Neural progenitor cell (in vitro differentiated cells): ENCODE data around the gene LRIT1. TPM values are rescaled to one million over a fixed set of nuclear protein-coding genes. Genes with fewer than 3 reads are reported as not detected.

Experiments used
- DNase-seq: peaks from one replicate; pipeline ENCODE4 v3.0.0-alpha.2; 2016; ENCODE audit warnings: low spot score
- H2AFZ ChIP-seq: fragments of 200-600 bp; sonication (generic); replicated peaks from 2 replicates; pipeline ENCODE4 v1.6.1; 2016; ENCODE audit warnings: antibody characterized with exemption
- H3F3A ChIP-seq: fragments of 200-600 bp; sonication (generic); 2 replicates; pipeline ENCODE4 v1.6.1; 2016; ENCODE audit warnings: antibody characterized with exemption, low read depth
- H3K27ac ChIP-seq: fragments of 200-600 bp; sonication (generic); 2 replicates; pipeline ENCODE4 v1.5.1; 2016; ENCODE audit warnings: mild to moderate bottlenecking
- H3K27me3 ChIP-seq: fragments of 200-600 bp; sonication (generic); 2 replicates; pipeline ENCODE4 v1.6.1; 2016; ENCODE audit warnings: mild to moderate bottlenecking, moderate library complexity
- H3K36me3 ChIP-seq: fragments of 200-600 bp; sonication (generic); 2 replicates; pipeline ENCODE4 v1.5.1; 2016
- H3K4me1 ChIP-seq: fragments of 200-600 bp; sonication (generic); 2 replicates; pipeline ENCODE4 v1.6.1; 2016; ENCODE audit warnings: mixed run types
- H3K4me2 ChIP-seq: fragments of 200-600 bp; sonication (generic); 2 replicates; pipeline ENCODE4 v1.6.1; 2016
- H3K4me3 ChIP-seq: fragments of 200-600 bp; sonication (generic); 2 replicates; pipeline ENCODE4 v1.5.1; 2016
- H3K79me2 ChIP-seq: fragments of 200-600 bp; sonication (generic); 2 replicates; pipeline ENCODE4 v1.6.1; 2016; ENCODE audit warnings: low read depth
- H3K9ac ChIP-seq: fragments of 200-600 bp; sonication (generic); 2 replicates; pipeline ENCODE4 v1.6.1; 2016
- H3K9me3 ChIP-seq: fragments of 200-600 bp; sonication (generic); 2 replicates; pipeline ENCODE4 v1.5.1; 2016; ENCODE audit warnings: low read depth
- H4K20me1 ChIP-seq: fragments of 200-600 bp; sonication (generic); 2 replicates; pipeline ENCODE4 v1.6.1; 2016; ENCODE audit warnings: low read depth
- H3K27ac Mint-ChIP-seq: 3 replicates; pipeline ENCODE4 v1.8.0; 2021; ENCODE audit warnings: mixed read lengths
- H3K27me3 Mint-ChIP-seq: 2 replicates; pipeline ENCODE4 v1.8.0; 2022; ENCODE audit warnings: low read depth, mild to moderate bottlenecking, inconsistent platforms, moderate library complexity, mixed read lengths; ENCODE audit not compliant: insufficient read depth
- H3K36me3 Mint-ChIP-seq: 3 replicates; pipeline ENCODE4 v1.8.0; 2021; ENCODE audit warnings: mixed read lengths
- H3K4me1 Mint-ChIP-seq: 3 replicates; pipeline ENCODE4 v1.8.0; 2021; ENCODE audit warnings: mixed read lengths
- H3K4me3 Mint-ChIP-seq: 3 replicates; pipeline ENCODE4 v1.8.0; 2021; ENCODE audit warnings: mild to moderate bottlenecking, moderate library complexity, mixed read lengths
- H3K9me3 Mint-ChIP-seq: 3 replicates; pipeline ENCODE4 v1.8.0; 2020; ENCODE audit warnings: mixed read lengths
- EZH2 ChIP-seq: fragments of 200-600 bp; sonication (generic); IDR thresholded peaks from 2 replicates; pipeline ENCODE4 v1.6.1; 2017; ENCODE audit warnings: antibody characterized with exemption, mild to moderate bottlenecking, moderate library complexity
- EZH2phosphoT487 ChIP-seq: fragments of 200-600 bp; sonication (generic); IDR thresholded peaks from 2 replicates; pipeline ENCODE4 v1.6.1; 2017; ENCODE audit warnings: antibody characterized with exemption
- total RNA-seq: library from RNA; depleted of rRNA; stranded (reverse); fragments of >200 nt; gene quantifications from 2 replicates; pipeline ENCODE4 v1.2.3, GENCODE V29; 2015; ENCODE audit warnings: low replicate concordance
- TF ChIP-seq, protein P1 (sequence below): fragments of 200-600 bp; sonication (generic); IDR thresholded peaks from 2 replicates; pipeline ENCODE4 v1.5.1; 2017; ENCODE audit warnings: antibody characterized with exemption, mild to moderate bottlenecking

LRIT1 gene
- total RNA-seq, 1 donor from 2014 or later, result not detected

DNA sequence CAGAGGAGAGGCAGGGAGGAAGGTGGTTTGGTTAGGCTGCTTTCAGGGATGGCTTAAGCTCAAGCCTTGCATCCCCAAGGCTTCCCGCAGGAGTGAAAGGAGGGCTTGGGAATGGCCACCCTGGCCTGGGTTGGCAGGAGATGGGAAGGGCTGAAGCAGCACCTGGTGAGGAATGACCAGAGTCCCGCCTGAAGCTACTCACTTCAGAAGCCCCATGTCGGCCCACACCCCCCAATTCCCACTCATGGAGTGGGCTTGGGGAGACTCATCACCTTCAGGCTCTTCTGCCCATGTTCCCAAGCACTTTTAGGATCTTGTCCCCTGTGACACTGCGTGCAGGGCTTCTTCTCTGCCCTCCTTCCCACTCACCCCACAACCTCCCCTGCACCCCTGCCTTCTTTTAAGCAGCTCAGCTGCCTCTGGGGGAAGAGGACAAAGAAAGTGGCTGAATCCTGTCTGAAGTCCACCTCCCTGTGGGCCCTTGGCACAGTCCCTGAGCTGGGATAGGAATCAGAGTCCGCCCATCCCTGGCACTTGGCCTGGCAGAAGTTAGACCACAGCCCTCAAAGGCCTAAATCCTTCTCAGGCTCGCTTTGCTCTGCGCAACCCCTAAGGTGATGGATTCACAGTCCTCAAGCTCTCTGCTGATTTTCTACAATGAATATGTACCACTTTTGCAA lies 20.0 kb upstream of the LRIT1 start:
- Histone ChIP-seq H3K27ac (no peak overlapping the region), H3K4me2 (no peak overlapping the region), H3F3A (no peaks in the 10 kb centered on the region), H2AFZ (no peak overlapping the region), H3K4me3 (no peak overlapping the region), H3K27me3 (peaks cover 11% of the 10 kb centered on the region), H3K79me2 (no peaks in the 10 kb centered on the region), H3K4me1 (no peaks in the 10 kb centered on the region), H3K9me3 (no peaks in the 10 kb centered on the region), H3K9ac (no peak overlapping the region), H3K36me3 (no peaks in the 10 kb centered on the region), H4K20me1 (no peaks in the 10 kb centered on the region)
- Mint-ChIP-seq H3K36me3 (no peaks in the 10 kb centered on the region), H3K27ac (no peak overlapping the region), H3K27me3 (peaks cover 8% of the 10 kb centered on the region), H3K4me3 (no peak overlapping the region), H3K4me1 (peaks cover 14% of the 10 kb centered on the region), H3K9me3 (peaks cover 2% of the 10 kb centered on the region)
- no peak for DNase-seq
- TF ChIP-seq, protein P1, sequence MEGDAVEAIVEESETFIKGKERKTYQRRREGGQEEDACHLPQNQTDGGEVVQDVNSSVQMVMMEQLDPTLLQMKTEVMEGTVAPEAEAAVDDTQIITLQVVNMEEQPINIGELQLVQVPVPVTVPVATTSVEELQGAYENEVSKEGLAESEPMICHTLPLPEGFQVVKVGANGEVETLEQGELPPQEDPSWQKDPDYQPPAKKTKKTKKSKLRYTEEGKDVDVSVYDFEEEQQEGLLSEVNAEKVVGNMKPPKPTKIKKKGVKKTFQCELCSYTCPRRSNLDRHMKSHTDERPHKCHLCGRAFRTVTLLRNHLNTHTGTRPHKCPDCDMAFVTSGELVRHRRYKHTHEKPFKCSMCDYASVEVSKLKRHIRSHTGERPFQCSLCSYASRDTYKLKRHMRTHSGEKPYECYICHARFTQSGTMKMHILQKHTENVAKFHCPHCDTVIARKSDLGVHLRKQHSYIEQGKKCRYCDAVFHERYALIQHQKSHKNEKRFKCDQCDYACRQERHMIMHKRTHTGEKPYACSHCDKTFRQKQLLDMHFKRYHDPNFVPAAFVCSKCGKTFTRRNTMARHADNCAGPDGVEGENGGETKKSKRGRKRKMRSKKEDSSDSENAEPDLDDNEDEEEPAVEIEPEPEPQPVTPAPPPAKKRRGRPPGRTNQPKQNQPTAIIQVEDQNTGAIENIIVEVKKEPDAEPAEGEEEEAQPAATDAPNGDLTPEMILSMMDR, result no peak
- TF ChIP-seq EZH2 (no peak), EZH2phosphoT487 (no peak)

DNA sequence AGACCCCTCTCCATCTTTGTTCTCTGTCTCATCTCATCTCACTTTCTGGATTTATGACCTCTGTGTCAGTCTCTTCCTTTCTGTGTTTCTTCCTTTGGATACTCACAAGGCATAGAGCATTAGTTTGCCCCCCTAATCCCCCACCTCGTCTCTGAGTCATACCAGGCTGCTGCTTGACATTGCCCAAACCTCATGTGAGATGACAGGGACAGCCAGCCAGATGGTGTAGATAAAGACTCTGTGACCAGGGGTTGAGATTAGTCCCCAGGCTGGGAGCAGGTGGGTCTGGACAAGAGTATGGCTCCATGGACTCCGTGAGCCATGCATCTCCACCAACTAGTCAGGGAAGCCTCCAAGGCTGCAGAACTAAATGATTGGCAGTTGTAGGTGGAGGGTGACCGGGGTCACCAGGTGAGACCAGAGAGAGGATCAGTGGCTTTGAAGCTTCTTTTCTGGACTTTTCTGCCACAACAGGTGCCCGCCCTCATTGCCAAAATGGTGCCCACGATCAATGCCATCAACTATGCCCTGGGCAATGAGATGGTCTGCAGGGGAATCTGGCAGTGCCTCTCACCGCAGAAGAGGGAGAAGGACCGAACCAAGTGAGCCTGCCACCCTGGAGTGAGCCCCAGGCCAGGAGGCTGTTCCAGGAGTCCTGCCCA lies 16.8 kb upstream of the LRIT1 start:
- no peaks in the 10 kb centered on the region for H4K20me1 ChIP-seq
- no peak for DNase-seq
- no peaks in the 10 kb centered on the region for H3K9me3 ChIP-seq
- Mint-ChIP-seq H3K27me3 (peaks cover 6% of the 10 kb centered on the region), H3K9me3 (peaks cover 2% of the 10 kb centered on the region), H3K4me1 (peaks cover 2% of the 10 kb centered on the region), H3K36me3 (no peaks in the 10 kb centered on the region), H3K27ac (no peak overlapping the region), H3K4me3 (no peak overlapping the region)
- no peak overlapping the region for H3K9ac ChIP-seq
- H3K4me1 ChIP-seq, result peaks cover 4% of the 10 kb centered on the region
- TF ChIP-seq EZH2 (no peak), EZH2phosphoT487 (no peak)
- TF ChIP-seq, protein P1, result no peak
- no peak overlapping the region for H3K27ac ChIP-seq
- H3K4me2 ChIP-seq, result no peak overlapping the region
- H3F3A ChIP-seq, result no peaks in the 10 kb centered on the region
- no peak overlapping the region for H3K4me3 ChIP-seq
- H3K36me3 ChIP-seq, result no peaks in the 10 kb centered on the region
- no peak overlapping the region for H2AFZ ChIP-seq
- peaks cover 10% of the 10 kb centered on the region for H3K27me3 ChIP-seq
- H3K79me2 ChIP-seq, result no peaks in the 10 kb centered on the region

DNA sequence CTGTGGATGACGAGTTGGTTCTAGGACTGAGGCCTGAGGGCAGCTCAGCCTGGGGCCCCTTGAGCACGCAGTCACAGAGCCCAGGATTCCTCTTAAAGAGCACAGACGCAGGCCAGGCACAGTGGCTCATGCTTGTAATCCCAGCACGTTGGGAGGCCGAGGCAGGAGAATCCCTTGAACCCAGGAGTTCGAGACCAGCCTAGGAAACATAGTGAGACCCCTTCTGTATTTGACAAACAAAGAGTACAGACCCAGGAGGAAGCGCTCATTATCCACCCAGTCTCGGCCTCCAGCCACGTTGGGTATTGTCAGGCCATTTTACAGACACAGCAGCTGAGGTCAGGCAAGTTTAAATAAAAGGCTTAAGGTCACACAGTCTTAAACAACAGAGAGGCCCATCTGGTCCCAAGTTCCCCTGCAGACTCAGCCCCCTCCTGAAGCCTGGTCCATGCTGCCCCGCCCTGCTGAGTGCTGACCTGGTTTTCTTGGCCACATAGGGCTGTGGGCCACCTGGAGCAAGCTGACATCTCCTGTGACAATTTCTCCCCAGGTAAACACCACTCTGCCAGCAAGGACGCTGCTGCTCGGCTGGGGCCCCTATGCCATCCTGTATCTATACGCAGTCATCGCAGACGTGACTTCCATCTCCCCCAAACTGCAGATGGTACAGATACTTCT lies 16.1 kb upstream of the LRIT1 start:
- no peaks in the 10 kb centered on the region for H3K36me3 Mint-ChIP-seq
- H3K4me3 Mint-ChIP-seq, result no peak overlapping the region
- peaks cover 4% of the 10 kb centered on the region for H3K4me1 ChIP-seq
- H3K4me2 ChIP-seq, result no peak overlapping the region
- H3K27ac Mint-ChIP-seq, result no peak overlapping the region
- H3K36me3 ChIP-seq, result no peaks in the 10 kb centered on the region
- H3K4me1 Mint-ChIP-seq, result peaks cover 2% of the 10 kb centered on the region
- no peaks in the 10 kb centered on the region for H3F3A ChIP-seq
- no peak overlapping the region for H3K27ac ChIP-seq
- no peaks in the 10 kb centered on the region for H3K79me2 ChIP-seq
- H3K9me3 Mint-ChIP-seq, result peaks cover 6% of the 10 kb centered on the region
- no peak overlapping the region for H3K4me3 ChIP-seq
- no peak overlapping the region for H2AFZ ChIP-seq
- peaks cover 6% of the 10 kb centered on the region for H3K27me3 Mint-ChIP-seq
- DNase-seq, result no peak
- peaks cover 10% of the 10 kb centered on the region for H3K27me3 ChIP-seq
- no peaks in the 10 kb centered on the region for H3K9me3 ChIP-seq
- TF ChIP-seq EZH2phosphoT487, result no peak
- TF ChIP-seq EZH2, result no peak
- no peak overlapping the region for H3K9ac ChIP-seq
- H4K20me1 ChIP-seq, result no peaks in the 10 kb centered on the region
